NCI-H2227 treated with DMSO at 0.1 percent for 48 hours (cell line): Measurements from ENCODE around the gene NEU2.

Source experiments
- DNase-seq: peaks from one replicate; lab custom pipeline; 2025; lab: John Stamatoyannopoulos, UW

Gene NEU2

DNA sequence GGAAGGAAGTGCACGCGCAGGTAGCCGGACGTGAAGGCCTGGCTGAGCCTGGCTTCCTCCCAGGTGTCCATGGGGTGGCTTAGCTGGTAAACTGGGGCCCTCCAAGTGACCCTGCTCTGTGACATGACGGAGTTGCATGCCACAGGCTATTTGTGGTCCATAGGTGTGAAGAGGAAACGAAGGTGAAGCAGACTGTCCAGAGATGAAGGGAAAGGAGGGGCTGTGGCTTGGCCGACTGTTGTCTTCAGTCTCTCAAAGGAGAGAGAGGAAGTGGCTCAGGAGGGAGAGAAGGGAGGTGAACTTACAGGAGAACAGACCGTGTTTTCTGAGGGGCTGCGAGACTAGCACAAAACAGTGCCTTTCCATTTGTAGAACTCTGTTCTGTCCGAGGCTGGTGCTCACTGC, 47.0 kb downstream of the NEU2 start:
- no peak for DNase-seq

DNA sequence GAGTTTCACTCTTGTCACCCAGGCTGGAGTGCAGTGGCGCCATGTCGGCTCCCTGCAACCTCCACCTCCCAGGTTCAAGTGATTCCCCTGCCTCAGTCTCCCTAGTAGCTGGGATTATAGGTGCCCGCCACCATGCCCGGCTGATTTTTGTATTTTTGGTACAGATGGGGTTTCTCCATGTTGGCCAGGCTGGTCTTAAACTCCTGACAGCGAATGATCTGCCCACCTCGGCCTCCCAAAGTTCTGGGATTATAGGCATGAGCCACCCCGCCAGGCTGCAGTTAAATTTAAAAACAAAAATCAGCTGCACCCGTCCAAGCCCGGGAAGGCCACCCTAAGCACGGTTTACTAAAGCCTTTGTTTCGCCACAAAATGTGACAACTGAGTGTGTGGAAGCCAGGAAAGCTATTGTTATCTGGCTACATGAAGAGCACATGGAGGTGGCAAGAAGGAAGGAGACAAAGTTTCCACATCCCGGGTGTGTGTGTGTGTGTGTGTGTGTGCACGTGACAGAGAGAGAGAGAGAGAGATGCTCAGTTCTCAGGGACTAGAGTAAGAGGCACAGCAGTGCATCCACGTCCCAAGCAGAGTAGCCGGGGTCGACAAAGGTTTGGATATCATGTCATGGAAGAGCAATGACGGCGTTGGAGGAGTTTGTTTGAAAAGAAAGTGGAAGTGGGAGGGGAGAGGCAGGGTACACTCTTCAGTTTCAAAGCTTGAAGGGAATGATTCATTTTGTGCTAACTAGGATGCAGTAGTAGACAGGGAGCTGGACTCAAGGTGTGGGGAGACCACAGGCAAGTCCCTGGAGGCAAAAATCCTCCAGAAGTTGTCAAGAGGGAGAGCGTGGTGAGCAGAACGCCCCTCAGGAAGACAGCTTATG, 47.7 kb downstream of the NEU2 start:
- DNase-seq: no peak

- no peak for DNase-seq
These were observed 48.4 kb downstream of the NEU2 start for GRCh38 chr2:233080836-233081229.

- no peak for DNase-seq
These were observed 48.8 kb downstream of the NEU2 start for GRCh38 chr2:233081232-233081730.

DNA sequence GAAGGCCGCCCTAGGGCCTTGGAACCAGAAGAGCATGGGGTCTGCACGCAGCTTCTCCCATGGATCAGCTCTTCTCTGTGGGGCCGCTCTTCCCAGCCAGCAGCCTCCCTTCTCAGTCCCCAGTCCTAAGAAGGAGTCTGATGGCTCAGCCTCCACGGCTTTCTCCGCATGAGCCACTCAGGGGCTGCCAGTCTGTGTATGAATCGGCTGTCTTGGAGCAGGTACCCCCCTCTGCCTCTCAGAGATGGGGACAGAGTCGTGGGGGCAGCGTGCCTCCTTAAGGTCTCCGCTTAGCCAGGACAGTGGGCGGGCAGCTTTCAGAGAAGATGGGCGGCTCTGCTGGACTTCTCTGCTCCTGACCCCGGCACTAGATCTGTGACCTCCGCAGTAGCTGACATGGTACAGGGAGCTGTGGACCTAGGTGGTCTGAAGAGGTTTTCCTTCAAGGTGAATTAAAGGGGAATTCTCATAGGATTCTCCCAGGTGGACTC, 49.3 kb downstream of the NEU2 start:
- no peak for DNase-seq

DNA sequence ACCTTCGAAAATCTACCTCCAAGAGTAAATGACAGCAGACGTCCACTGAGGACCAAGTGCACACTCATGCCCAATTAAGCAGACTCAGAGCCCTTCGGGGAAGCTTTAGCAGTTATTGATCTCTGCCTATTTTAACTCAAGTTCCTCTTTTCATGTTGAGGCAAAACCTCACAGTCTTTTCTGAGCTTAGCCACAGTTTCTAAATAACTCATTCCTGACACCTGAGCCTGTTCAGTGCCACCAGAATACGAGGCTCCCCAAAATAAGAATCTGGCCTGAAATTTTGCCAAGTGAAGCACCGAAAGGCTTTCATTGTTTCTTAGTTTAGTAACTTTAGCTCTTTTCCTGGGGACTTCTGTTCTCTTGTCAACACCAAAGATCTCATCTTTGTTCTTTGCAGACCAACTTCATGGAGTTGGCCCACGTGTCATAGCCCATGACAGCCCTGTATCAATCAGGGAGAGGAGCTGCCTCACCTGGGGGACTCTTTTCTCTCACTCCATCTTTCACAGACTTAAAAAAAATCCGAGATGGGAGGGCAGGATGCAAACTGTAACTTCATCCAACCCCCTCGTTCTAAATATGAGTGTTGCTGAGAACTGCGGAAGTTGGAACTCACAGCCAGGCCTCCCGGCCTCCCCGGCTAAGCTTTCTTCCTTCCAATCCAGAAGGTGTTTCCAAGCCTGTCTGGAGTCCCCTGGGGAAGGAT, 49.9 kb downstream of the NEU2 start:
- DNase-seq: no peak

DNA sequence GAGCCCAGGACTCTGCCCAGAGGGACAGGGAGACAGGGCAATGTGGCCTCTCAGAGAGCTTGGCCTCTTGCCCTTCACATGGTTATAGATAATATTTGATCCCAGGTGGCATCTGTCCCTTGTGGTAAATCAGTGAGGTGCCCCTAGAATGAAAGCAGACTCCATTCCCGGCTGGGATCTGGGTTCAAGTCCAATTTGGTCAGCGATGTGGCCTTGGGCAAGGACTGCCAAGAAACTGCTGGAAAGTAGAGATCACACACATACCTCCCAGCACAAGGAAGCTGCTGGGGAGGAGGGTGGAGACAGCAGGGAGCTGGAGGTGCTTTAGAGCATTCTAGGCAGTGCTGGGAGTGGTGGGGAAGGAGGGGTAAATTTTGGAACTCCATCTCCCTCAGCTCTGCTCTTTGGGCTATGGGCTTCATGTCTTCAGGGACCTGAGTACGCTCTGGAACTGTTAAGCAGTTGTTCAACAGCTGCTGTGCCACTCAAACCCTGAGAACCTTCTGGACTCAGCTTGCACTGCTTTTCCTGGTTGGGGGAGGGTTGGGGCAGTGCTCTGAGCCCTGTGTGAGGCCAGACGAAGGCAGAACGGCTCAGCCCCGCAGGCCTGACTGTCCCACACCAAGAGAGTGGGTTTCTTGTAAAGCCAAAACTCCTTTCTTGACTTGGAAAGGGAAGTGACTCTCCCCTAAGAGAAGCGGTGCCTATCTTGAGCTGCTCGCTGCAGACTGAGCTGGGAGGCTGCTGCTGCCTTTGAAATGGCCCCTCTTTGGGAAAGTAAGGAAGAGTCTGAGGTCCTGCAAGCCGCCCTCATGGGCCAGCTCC, 50.7 kb downstream of the NEU2 start:
- DNase-seq: no peak

DNA sequence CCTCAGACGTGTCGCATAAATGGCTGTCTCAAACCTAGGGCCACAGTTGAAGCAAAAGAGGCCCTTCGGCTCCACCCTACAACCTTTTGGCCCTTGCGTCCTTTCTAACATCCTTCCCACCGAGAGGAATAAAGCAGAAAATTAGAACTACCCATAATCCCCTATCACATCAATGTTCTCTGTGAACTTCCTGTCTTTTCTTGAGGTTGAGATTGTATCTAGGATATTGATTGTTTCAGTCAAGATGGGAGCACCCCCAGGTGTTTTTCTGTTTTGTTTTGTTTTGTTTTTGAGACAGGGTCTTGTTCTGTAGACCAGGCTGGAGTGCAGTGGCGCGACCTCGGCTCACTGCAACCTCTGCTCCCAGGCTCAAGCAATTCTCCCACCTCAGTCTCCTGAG, 51.3 kb downstream of the NEU2 start:
- DNase-seq: no peak

DNA sequence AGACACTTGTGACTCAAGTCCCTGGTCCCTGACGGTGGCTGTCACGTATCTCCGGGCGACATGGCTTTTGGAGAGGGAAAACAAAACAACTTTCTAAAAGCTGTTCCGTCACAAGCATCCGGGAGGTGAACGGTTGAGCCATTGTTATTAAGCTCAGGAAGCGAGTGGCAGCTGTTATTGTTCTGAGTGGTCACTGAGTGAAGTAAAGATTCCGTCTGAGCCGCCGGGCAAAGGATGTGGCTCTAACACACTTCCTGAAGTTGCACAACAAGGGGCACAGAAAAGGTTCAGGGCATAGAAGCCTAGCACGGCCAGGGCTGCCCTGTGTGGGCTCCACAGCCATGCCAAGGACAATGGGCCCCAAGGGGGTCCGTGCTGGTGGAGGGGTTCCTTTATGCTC, 52.0 kb downstream of the NEU2 start:
- no peak for DNase-seq
